ENCODE results near the gene RPS24.

RPS24 gene

DNA sequence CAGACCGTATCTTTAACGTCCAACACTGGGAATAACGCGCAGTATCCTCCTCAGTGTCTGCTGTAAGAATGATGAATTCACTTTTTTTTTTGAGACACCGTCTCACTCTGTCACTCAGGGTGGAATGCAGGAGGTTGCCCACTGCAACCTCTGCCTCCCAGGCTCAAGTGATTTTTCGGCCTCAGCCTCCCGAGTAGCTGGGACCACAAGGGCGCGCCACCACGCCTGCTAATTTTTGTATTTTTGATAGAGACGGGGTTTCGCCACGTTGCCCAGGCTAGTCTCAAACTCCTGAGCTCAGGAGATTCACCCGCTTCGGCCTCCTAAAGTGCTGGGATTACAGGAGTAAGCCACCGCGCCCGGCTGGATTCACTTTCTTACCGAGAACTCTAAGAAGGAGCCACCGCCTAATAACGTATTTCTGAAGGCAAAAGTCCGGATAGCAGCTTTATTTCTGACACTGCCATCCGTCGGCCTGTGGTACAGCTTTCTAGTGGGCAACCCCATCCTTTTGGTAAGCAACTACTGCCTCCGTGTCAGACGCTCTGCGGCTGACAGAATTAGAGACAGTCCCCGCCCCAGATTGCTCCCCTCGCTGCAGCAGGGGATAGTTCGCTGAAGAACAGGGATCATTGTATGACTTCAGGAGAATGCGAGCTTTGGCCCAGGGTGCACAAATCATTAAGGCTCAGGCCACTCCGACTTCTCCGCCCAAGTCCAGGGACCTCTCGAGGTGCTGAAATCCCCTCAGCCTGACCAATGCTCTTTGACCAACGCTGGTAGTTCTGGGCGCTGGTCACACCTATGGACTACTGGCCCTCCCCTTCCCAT lies 5.0 kb upstream of the RPS24 start:
- no peak for DNase-seq (ENCODE audit: low spot score)

DNA sequence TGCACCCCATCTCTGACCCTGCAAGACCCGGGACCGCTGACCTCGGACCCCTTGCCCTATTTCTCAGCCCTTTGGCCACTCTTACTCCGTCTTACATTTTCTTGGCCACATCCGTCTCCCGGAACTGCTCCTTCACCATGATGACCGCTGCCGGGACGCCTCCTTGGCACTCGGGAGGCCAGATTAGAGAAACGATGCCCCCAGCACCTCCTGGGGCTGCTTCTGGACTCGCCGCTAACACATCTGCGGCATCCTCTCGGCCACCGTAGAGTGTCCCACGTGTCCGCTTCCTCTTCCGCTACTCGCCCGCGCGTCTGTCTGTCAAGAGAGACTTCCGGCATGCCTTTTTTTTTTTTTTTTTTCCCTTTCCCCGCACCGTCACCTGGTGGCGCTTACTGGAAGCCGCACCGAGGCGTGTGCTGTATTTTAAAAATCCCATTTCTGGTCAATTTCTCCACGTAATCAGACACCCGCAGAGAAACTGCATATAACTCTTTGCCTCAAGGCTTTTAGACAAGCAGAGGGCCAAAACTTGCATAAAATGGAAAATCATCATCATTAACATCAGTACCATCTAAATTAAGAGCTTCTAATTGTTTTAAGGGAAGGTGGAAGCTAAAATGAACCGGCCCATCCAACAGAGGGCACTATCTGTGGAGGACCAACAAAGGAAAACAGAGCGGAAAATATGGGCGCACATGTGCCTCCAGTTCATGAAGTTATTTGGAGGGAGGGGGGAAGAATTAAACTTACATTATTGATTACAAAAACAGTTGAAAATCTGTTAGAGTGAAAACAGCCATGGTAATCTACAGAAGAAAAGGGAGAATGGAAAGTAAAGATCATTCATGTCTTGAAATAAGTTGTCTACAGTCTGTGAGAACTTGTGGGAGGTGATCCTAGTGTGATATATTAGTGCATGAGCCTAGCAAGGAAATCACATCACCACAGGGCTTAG lies 4.1 kb upstream of the RPS24 start, which contains the start of gene POLR3A:
Gene POLR3A, minus strand, starts transcription at position 247 of the 958 bp plus-strand sequence. Its CDS starts 108 bp downstream, at position 139.
- peak; percentile 95 for DNase-seq (ENCODE audit: low spot score)

GRCh38 chr10:78033387-78033636 lies 351 bp upstream of the RPS24 start:
- no peak for DNase-seq (ENCODE audit: low spot score)

DNA sequence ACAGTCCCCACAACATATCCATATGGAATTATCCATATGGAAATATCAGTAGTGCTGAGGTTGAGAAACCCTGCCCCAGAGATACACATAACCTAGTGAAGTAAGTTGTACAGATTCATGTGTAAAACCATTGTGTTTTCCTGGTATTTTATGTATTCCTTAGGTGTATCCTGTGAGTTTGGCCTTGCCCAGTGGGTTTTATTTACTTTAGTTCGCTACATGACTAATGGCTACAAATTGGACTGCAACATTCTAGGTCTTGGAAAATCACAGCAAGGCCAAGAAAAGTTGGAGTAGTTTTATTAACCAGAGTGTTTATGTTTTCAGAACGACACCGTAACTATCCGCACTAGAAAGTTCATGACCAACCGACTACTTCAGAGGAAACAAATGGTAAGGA lies 1.4 kb downstream of the RPS24 start:
- no peak for DNase-seq (ENCODE audit: low spot score)

GRCh38 chr10:78035437-78035836 lies 1.8 kb downstream of the RPS24 start:
- DNase-seq (ENCODE audit: low spot score), result no peak

- no peak for DNase-seq (ENCODE audit: low spot score)
Observed at GRCh38 chr10:78035933-78036583, 2.4 kb downstream of the RPS24 start.

DNA sequence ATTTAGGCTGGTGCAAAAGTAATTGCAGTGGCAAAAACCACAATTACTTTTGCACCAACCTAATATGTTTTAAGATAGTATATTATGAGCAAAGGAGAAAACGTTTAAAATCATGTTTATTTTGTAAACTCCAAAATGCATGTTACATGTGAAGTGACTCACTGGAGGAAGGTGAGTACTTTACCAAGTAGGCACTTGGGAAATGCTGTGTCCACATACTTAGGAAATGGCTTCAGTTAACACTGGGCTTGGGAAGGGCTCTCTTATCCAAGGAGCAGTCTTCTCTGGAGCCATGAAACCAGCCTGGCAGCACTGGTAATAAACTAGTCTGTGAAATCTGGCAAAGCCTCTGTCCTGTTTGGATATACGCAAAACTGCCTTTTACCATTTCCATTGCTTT lies 4.4 kb downstream of the RPS24 start:
- DNase-seq (ENCODE audit: low spot score), result no peak

DNA sequence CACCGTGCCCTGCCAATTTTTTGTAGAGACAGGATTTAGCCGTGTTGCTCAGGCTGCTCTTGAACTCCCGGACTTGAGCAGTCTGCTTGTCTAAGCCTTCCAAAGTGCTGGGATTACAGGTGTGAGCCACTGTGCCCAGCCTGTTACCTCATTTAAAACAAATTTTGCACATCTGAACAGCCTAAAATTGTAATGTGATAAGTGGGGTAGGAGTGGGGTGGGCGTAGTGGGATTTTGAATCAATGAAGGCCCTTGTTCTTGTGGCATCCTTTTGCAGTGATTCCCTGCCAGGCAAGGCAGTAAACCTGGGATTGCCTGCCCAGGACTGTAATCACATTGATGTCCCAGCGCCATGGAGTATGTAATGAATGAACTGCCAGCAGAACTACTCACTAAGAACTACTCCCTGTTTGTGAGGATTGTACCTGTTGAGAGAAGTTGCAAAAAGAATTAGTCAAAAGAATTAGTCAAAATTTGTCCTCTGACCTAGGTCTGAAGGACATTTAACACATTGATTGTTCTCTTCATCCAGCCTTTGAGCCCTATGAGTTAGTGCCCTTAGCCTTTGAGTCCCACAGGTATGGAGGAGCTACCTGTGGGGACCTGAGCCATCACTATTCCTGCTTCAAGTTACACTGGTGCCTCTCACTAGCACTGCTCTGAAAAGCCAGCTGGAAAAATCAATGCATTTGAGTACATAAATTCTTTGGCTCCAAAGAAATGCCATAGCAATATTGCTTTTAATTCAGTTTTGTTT lies 5.3 kb downstream of the RPS24 start:
- no peak for DNase-seq (ENCODE audit: low spot score)

DNA sequence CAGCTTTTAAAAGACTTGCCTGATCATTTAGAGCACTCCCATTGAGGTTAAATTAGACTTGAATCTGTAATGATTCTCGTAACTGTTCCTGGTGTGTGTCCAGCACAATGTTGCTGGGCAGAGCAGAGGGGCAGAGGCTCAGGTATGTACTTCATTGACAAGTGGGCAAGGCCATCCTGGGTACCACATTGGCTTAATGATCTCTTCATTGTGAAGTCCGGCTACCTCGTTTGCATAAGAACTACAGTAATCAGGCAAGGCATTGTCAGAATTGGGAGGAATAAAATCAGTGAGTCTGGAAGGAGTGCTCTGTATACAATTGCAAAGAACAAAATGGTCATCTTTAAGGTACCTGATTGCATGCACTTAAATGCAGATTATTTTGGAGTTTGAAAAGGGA lies 6.1 kb downstream of the RPS24 start:
- no peak for DNase-seq (ENCODE audit: low spot score)

GRCh38 chr10:78041170-78042057 lies 7.8 kb downstream of the RPS24 start:
- DNase-seq (ENCODE audit: low spot score), result peak; percentile 36

- no peak for DNase-seq (ENCODE audit: low spot score)
Observed at GRCh38 chr10:78042058-78042751, 8.5 kb downstream of the RPS24 start.

DNA sequence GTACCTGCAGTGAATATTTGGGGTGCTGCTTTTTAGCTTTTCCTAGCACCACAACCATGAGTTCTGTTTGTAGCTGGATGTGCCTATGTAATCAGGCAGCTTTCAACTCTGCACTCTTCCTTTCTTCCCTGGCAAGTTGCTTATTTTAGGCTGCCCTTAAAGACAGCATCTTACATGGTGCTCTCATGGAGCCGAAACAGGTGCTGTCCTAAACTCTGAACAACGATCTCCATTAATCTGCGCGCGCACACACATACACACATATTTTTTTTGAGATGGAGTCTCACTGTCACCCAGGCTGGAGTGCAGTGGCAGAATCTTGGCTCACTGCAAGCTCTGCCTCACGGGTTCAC lies 9.1 kb downstream of the RPS24 start:
- no peak for DNase-seq (ENCODE audit: low spot score)

- DNase-seq (ENCODE audit: low spot score), result no peak
Observed at GRCh38 chr10:78044179-78044578, 10.5 kb downstream of the RPS24 start.

DNA sequence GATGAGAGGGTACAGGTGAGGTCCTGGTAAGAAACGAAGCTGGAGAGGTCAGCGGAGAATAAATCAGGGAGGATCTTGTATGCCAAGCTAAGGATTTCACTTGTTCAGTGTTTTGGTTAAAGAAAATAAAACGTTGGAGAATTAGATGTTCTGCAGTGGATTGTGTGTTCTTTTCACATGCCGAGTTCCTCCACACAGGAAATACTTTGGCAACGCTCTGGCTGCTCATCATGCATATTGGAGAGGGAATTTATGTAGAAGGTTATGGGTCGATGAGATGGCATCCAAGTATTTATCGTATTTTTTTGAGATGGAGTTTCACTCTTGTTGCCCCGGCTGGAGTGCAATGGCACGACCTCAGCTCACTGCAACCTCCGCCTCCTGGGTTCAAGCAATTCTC lies 11.0 kb downstream of the RPS24 start:
- no peak for DNase-seq (ENCODE audit: low spot score)

DNA sequence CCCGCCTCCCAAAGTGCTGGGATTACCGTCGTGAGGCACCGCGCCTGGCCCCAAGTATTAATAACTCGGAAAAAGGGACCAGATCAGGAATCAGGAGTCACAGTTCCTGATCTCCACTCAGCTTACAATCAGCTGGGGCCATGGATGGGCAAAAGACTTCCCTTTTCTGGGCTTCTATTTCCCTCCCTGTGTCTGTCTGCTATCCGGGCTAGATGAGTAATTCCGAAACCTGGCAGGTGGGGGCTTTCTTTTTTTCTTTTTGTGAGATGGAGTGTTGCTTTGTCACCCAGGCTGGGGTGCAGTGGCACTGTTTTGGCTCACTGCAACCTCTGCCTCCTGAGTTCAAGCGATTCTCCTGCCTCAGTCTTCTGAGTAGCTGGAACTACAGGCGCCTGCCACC lies 11.6 kb downstream of the RPS24 start:
- no peak for DNase-seq (ENCODE audit: low spot score)

DNA sequence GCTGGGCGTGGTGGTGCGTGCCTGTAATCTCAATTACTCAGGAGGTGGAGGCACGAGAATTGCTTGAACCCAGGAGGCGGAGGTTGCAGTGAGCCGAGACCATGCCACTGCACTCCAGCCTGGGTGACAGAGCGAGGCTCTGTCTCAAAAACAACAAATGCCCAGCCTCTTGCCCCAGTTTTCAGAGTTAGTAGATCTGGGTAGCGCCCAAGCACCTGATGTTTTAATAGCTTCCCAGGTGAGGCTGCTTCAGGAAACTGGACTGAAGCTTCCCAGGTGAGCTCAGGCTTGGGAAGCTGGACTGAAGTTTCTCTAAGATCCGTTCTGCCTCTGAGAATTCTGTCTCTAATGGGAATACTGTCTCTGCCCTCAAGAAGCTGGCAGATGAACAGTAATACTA lies 12.2 kb downstream of the RPS24 start:
- DNase-seq (ENCODE audit: low spot score), result no peak

DNA sequence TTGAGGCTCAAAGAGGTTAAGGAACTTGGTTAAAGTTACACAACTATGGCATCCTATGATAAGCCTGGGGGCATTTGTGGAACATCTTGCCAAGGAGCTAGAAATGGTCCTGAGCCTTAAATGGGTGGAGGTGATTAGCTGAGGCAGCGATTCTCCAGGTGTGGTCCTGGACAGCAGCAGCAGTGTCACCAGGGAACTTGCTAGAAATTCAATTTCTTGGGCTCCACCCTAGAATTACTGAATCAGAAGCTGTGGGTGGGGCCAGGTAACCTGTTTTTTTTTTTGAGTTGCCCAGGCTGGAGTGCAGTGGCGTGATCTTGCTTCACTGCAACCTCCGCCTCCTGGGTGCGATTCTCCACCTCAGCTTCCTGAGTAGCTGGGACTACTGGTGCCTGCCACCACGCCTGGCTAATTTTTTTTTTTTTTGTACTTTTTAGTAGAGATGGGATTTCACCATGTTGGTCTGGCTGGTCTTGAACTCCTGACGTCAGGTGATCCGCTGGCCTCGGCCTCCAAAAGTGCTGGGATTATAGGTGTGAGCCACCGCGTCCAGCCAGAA lies 13.1 kb downstream of the RPS24 start:
- DNase-seq (ENCODE audit: low spot score), result no peak

DNA sequence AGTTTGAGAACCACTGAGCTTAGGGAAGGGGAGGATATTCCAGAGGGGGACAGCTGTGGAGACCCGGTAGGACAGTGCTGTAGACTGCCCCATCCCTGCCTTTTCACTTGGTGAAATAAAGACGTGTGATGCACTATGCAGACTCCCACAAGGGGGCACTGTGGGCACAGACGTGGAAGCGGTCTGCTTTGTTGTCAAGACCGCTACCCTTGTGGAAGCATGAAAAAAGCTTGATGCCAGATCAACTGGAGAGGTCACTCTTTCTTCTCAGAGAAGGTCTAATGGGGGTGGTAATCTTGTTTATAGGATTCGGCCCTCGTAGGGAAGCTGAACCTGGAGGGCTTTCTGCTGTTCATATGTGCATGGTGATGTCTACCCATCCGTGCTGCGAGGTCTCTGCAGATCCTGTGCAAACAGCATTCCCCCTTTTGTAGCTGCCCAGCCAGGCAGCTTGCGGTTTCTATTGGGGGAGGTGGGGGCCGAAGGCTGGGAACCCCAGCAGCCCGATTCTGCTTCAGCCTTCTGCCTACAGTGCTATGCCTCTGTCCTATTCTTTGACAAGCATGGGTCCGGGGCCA lies 13.7 kb downstream of the RPS24 start:
- DNase-seq (ENCODE audit: low spot score), result peak; percentile 71

- DNase-seq (ENCODE audit: low spot score), result no peak
Observed at GRCh38 chr10:78049851-78050250, 16.2 kb downstream of the RPS24 start.

Data from hematopoietic multipotent progenitor cell treated with erythropoietin and hydrocortisone succinate and interleukin-3 and kit ligand, for 17 days (in vitro differentiated cells).